IMR-90 (cell line): ENCODE data around the gene GPBAR1.

Experiments
- BHLHE40 ChIP-seq: fragments of 150-350 bp; IDR thresholded peaks from 2 replicates; pipeline ENCODE4 v1.6.1; 2016; ENCODE audit warnings: mild to moderate bottlenecking, low read depth, low read length
- CEBPB ChIP-seq: IDR thresholded peaks from 2 replicates; pipeline ENCODE4 v1.6.1; 2012; ENCODE audit warnings: low read depth, low read length, improper control_type of control experiment
- CHD1 ChIP-seq: IDR thresholded peaks from 2 replicates; pipeline ENCODE4 v1.6.1; 2012; ENCODE audit warnings: low read depth, low read length, improper control_type of control experiment
- MAZ ChIP-seq: IDR thresholded peaks from 2 replicates; pipeline ENCODE4 v1.6.1; 2012; ENCODE audit warnings: low read depth, mild to moderate bottlenecking, low read length, improper control_type of control experiment, moderate library complexity, borderline replicate concordance
- NFE2L2 ChIP-seq: fragments of 150-350 bp; IDR thresholded peaks from 2 replicates; pipeline ENCODE4 v1.6.1; 2016; ENCODE audit warnings: low read depth, mild to moderate bottlenecking, low read length
- POLR2A ChIP-seq: IDR thresholded peaks from 2 replicates; pipeline ENCODE4 v1.6.1; 2012; ENCODE audit warnings: mild to moderate bottlenecking, low read depth, low read length
- RCOR1 ChIP-seq: IDR thresholded peaks from 2 replicates; pipeline ENCODE4 v1.6.1; 2012; ENCODE audit warnings: mild to moderate bottlenecking, low read length, improper control_type of control experiment; ENCODE audit not compliant: insufficient replicate concordance
- SMC3 ChIP-seq: fragments of 150-350 bp; IDR thresholded peaks from 2 replicates; pipeline ENCODE4 v1.6.1; 2016; ENCODE audit warnings: low read depth, mild to moderate bottlenecking, antibody characterized with exemption, low read length, moderate library complexity
- TF ChIP-seq, protein P1 (sequence below): conservative IDR thresholded peaks from 2 replicates; pipeline ENCODE4 v1.5.1; 2012; ENCODE audit warnings: mild to moderate bottlenecking, low read depth, low read length, improper control_type of control experiment

DNA sequence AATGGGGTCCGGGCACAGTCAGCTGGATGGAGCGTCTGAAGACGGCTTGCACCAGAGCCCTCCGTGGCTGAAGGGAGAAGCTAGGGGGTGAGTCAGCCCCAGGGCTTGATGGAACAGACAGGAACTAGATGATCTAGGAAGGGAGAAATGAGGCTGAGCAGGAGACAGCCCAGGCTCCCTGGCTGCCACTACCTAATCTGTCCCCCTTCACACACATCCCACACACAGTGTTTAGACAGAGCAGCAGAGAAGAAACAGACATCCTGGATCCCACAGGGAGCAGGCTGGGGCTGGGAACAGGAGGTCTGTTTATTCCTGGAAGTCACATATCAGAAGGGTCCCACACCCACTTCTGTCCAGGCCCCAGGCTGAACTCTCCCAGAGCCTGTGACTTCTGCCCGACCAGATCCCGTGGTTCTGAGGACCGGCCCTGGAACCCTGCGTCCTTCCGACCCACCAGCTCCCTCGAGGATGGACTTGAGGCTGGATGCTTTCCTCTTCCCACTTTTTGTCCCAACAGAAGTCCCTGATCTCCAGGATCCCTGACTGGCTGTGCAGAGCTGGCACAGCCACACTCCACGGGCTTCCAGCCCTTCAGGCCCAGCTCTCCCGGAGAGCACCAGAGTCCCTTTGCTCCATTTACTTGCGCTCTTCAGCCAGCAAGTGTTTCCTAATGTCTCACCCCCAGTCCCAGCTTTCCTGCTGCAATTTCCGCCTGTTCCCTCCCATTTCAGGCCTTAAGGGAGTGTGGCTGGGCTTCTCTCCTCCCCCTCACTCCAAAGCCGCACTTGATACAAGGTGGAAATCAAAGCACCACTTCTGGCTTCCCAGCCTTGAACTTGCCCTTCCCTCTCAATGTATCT lies 1.5 kb upstream of the GPBAR1 start:
- TF ChIP-seq CHD1 (no peak), CEBPB (no peak; the same call in 1 of the 2 replicates), BHLHE40 (no peak), SMC3 (no peak), POLR2A (no peak), RCOR1 (no peak), NFE2L2 (no peak), MAZ (peak; percentile 31; the same call in 1 of the 2 replicates)
- TF ChIP-seq, protein P1, sequence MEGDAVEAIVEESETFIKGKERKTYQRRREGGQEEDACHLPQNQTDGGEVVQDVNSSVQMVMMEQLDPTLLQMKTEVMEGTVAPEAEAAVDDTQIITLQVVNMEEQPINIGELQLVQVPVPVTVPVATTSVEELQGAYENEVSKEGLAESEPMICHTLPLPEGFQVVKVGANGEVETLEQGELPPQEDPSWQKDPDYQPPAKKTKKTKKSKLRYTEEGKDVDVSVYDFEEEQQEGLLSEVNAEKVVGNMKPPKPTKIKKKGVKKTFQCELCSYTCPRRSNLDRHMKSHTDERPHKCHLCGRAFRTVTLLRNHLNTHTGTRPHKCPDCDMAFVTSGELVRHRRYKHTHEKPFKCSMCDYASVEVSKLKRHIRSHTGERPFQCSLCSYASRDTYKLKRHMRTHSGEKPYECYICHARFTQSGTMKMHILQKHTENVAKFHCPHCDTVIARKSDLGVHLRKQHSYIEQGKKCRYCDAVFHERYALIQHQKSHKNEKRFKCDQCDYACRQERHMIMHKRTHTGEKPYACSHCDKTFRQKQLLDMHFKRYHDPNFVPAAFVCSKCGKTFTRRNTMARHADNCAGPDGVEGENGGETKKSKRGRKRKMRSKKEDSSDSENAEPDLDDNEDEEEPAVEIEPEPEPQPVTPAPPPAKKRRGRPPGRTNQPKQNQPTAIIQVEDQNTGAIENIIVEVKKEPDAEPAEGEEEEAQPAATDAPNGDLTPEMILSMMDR, result no peak
